SK-N-SH (cell line): Measurements from ENCODE around the gene SV2B.

Experiments
- CHD2 ChIP-seq: fragments of 150-350 bp; IDR thresholded peaks from 2 replicates; pipeline ENCODE4 v1.6.1; 2018; ENCODE audit warnings: low read length; ENCODE audit not compliant: partially characterized antibody
- CTCF ChIP-seq: fragments of 200-600 bp; sonication (generic); IDR thresholded peaks from 2 replicates; pipeline ENCODE4 v1.6.1; 2017; ENCODE audit warnings: antibody characterized with exemption, mild to moderate bottlenecking, moderate library complexity
- EP300 ChIP-seq, 2 experiments: IDR thresholded peaks; 2 replicates each; pipeline versions ENCODE4 v1.4.0 to v1.6.1; 2012; ENCODE audit warnings: borderline replicate concordance in 1 of 2, low read depth in 1 of 2, low read length in 1 of 2
- EZH2phosphoT487 ChIP-seq: fragments of 200-600 bp; sonication (generic); IDR thresholded peaks from 2 replicates; pipeline ENCODE4 v1.6.1; 2017; ENCODE audit warnings: low read depth, mixed run types, mild to moderate bottlenecking, antibody characterized with exemption, moderate library complexity, borderline replicate concordance
- FOXM1 ChIP-seq: IDR thresholded peaks from 2 replicates; pipeline ENCODE4 v1.4.0; 2012; ENCODE audit warnings: low read depth, mild to moderate bottlenecking
- MAX ChIP-seq: IDR thresholded peaks from 2 replicates; pipeline ENCODE4 v1.4.0; 2012; ENCODE audit warnings: low read depth
- NRF1 ChIP-seq: IDR thresholded peaks from 2 replicates; pipeline ENCODE4 v1.6.1; 2012; ENCODE audit warnings: low read depth, mild to moderate bottlenecking, low read length
- RAD21 ChIP-seq: IDR thresholded peaks from 2 replicates; pipeline ENCODE4 v1.6.1; 2012; ENCODE audit warnings: mild to moderate bottlenecking, low read length
- REST ChIP-seq: IDR thresholded peaks from 2 replicates; pipeline ENCODE4 v1.6.1; 2012; ENCODE audit warnings: mild to moderate bottlenecking, low read depth, low read length, moderate library complexity
- SIN3A ChIP-seq: IDR thresholded peaks from 2 replicates; pipeline ENCODE4 v1.6.1; 2012; ENCODE audit warnings: low read depth, mild to moderate bottlenecking, low read length, moderate library complexity, borderline replicate concordance
- USF2 ChIP-seq: fragments of 150-350 bp; IDR thresholded peaks from 2 replicates; pipeline ENCODE4 v1.6.1; 2017; ENCODE audit warnings: antibody characterized with exemption, low read length, low read depth, borderline replicate concordance
- YY1 ChIP-seq: IDR thresholded peaks from 2 replicates; pipeline ENCODE4 v1.4.0; 2012; ENCODE audit warnings: low read depth, mild to moderate bottlenecking
- ZBTB33 ChIP-seq: IDR thresholded peaks from 2 replicates; pipeline ENCODE4 v1.4.0; 2012; ENCODE audit warnings: low read depth, borderline replicate concordance

- TF ChIP-seq CHD2 (no peak), NRF1 (no peak), CTCF (no peak), YY1 (no peak), FOXM1 (no peak), MAX (no peak), ZBTB33 (no peak), EZH2phosphoT487 (no peak), EP300 (IDR thresholded peaks at IDR 0.05; ENCODE audit: borderline replicate concordance in 1 of 2, low read depth in 1 of 2, low read length in 1 of 2) (no peak), USF2 (no peak), RAD21 (no peak), SIN3A (no peak), REST (no peak)
Observed at GRCh38 chr15:91282486-91282885, 182.4 kb downstream of the SV2B start.
